ENCODE results near the gene ASXL1. TPM values are rescaled to one million over a fixed set of nuclear protein-coding genes. Genes with fewer than 3 reads are reported as not detected.

The ASXL1 gene
- total RNA-seq, 1 donor from 2014 or later: 65.6 TPM

DNA sequence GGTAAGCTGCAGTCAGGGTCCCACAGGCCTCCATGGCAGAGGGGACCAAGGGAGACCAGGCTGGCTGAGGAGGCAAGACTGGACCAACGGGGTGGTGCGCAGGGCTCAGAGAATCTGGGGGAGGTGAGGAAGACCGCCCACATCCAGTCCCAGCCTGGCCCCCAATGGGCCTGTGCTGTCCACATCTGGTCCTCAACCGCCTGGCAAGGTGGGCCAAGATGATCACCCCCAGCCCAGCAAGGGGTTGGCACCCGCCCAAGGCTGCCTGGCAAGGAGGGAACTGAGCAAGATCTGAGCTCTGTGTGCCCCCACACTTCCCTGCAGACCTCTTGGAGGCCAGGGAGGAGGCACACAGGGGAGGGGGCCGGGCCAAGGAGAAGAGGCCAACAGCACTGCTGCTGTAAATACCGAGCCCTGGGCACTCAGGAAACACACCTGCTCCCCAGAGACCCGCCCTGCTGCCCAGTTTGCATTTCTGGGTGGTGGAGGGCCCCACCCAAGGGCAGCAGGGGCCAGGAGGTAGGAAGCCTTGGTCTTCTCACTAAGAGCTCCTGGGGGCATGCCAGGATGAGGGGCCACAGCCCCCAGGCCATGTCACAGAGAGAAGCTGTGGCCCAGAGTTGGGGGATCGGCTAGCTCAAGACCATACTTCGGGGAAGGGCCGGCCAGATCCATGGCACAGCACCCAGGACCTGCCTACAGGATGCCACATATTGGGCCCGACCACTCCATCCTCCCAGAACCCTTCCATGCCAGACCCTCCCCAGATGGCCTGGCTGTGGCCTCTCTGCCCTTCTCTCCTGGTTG, 109.6 kb downstream of the ASXL1 start:
- DNase-seq: no peak

DNA sequence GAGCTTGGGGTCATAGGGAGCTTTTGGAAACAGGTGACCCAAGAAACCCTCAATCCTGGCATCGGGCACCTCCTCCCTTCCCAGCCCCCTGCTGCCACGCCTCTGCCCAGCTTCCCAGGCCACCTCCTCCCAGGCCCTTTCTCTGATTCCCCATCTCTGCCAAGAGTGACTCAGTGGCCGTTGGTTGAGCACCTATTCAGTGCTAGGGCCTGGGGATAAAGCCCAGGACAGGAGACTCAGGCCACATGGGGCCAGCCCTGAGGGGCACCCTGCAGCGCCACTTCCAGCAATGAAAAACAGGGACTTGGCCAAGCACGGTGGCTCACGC, 110.1 kb downstream of the ASXL1 start:
- no peak for DNase-seq

DNA sequence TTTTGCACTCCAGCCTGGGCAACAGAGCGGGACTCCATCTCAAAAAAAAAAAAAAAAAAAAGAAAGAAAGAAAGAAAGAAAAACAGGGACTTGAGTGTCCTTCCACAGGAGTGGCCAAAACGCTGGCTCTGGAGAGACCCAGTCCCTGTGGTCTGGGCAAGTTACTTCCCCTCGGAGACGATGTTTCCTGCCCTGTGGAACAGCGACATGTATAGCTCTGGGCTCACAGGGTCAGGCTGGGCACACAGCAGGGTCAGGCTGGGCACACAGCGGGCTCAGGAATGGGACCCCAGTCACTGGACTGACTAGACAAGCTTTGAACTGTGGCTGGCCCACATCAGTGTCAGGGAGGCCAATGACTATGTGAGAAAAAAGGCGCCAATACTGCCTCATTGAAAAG, 110.7 kb downstream of the ASXL1 start:
- DNase-seq: no peak

DNA sequence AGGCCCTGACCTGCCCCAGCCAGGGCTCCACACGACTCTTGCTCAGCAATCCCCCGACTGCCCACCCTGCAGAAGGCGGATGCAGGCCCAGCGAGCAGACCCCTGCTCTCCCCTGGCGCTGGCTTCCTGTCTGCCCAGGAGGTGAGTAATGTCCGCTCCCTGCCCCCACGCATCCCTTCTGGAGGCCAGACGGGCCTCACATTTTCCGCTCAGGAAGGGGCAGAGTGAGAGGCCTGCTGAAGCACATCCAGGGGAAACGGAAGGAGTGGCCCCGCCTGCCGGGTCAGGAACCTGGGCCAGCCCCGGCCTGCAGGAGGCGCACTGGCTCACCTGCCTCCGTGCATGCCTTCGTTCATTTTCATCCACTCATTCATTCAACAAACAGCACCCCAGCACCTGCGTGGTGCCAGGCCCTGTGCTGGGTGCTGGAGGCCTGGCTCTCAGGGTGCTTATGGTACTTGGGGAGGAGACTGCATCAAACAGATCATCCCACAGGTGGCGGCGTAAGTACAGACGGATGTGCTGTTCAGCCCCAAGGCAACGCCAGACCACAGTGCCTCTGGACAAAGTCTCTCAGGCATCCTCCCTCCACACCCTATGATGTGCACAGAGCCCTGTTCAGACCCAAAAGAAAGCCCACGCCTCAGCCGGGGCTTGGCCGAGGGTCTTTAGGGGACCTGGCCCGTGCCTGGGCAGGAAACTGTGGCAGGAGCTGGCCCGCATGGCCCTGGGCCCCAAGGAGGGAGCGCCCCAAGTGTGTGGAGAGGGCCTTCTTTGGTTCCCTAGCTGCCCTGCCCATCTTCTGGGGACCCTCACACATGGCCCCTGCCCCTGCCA, 112.1 kb downstream of the ASXL1 start:
- DNase-seq: peak; percentile 63

DNA sequence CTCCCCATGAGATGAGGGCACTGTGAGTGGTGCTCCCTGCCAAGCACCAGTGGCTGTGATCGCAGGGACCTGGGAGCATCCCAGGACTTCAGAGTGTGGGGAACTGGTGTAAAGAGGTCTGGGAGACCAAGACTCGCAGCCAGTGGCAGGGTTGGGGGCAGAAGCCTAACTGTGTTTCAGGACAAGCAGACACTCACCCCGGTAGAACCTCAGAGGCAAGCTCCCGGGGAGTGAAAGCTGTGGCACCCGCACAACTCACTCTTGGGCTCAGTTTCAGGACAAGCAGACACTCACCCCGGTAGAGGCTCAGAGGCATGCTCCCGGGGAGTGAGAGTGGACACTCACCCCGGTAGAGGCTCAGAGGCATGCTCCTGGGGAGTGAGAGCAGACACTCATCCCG, 112.8 kb downstream of the ASXL1 start:
- DNase-seq: no peak

DNA sequence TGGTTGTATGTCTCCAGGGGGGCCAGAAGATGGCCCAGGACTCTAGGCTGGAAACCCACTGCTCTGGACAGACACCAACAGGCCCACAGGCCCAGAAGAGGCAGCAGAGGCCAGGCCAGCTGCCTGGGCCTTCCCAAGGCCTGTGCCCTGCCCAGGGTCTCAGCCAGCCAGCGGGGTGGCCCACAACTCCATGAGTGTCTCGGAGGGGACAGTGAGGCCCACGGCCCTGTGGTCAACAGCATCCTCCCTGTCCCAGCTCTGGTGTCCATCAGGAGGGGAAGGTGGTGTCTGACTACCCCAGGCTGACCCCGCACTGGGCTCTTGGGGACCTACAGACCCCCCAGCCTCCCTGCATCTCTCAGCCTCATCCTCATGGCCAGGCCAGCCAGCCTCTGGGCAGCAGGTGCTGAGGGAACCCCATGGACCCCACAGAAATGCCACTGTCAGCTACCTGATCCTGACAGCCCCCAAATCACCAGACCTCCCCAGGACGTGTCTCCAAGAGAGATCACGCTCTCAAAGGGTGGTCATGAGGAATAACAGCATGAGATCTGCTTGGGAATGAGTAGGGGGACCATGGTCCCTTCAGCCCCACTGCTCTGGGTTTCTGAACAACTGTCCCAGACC, 114.6 kb downstream of the ASXL1 start:
- no peak for DNase-seq

DNA sequence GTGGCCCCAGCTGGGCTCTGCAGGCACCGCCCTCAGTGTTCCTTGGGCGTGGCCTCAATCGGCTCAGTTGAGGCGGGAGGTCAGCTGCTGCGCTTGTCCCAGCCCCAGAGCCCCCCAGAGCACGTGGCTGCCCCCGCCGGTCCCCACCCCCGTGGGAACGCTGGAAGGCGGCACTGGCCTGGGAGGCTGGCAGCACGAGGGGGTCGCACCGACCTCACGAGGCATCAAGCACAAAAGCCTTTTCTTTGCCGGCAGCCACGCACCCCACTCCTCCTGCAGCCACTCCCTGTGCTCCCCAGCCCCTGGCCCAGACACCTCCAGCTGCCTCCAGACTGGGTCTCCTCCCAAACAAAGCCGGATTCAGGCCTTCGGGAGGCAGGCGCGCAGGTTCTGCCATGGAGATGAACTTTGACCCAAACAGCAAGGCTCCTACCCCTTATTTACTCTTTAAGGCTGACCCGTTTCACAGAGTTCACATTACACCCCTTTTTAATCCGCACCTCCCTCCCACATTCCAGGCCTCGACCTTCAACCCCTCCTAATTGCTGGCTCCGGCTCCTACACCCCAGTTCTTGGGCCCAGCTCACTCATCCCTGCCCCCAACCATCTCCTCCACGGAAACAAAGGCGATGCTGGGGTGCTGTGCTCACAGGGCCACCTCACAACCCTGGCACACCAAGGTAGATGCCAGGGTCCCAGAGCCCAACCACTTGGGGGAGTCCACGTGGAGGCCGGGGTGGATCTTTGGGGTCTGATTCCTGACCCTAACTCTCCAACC, 115.3 kb downstream of the ASXL1 start:
- DNase-seq: no peak

DNA sequence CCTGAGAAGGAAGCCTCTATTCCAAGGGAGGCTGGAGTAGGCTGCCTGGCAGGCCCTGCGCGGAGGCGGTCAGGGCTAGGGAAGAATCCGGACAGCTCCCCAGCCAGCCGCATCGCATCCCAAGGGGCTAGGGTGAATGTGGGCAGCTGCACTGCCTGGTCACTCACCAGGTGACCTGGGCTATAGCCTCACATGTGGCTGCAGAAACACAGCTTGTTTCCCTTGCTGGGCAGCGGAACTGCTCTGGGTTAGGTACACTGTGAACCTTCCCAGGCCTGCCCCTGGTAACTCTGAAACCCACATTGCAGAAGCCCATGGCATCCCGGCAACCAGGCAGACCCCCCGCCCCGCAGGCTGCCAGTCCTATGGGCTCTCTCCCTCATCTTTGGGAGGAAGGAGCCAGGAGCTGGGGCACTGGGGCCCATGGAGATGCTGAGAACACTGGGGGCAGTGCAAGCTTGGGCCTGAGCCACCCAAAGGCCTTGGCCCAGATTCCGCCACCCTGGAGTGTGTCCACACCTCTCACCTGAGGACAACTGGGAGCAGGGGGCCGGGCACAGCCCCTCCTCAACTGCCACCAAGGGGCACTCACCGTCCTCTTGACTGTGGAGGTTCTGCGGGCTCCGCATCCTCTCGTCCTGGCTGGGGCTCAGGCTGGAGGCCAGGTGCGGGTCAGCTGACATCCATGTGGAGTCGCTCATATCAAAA, 116.0 kb downstream of the ASXL1 start:
- DNase-seq: no peak

DNA sequence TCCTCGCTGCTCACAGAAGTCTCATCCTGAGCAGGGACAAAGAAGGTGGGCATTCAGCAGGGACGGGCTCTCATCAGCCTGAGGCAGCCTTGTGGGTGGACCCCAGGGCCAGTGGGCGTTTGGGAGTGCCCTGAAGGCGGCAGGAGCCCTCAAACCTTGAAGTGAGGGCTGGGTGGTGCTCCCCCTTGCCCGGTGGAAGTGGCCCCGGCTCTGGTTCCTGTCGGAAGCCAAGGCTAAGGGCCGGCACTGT, 116.5 kb downstream of the ASXL1 start:
- no peak for DNase-seq

DNA sequence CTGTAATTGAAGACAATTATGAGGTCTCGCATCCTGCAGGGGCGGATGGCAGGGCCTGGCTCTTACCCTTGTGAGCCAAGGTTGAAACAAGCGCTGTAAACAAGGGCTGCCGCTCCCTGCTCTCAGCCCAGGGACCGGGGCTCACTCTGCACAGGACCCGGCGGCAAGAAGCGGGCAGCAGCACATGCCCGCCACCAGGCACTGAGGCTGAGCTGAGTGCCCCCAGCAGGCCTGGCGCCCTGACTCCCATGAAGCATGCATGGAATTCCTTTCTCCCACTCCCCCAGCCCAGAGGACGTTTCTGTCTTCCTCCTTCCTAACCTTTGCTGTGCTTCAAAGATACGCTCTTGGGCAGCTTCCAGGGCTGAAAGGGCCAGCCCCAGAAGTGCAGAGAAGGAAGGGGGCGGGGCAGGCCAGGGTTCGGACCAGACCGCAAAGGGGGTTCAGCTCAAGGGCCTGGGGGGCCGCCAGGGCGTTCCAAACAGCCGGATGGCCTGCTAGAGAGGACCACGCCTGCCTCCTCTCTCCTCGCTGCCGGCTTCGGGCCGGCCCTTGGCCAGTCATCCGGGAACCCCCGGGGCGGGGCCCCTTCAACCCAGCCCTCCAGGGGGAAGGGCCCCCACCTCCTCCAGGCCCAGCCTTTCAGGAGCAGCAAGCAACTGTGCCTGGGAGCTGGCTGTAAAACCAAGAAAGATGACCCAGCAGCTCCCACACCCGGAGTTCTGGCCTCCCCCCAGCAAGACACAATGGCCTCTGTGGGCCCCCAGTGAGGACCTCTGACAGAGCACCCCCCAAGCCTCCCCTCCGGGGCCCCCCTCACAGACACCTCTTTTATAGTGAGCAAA, 117.1 kb downstream of the ASXL1 start:
- peak; percentile 96 for DNase-seq

DNA sequence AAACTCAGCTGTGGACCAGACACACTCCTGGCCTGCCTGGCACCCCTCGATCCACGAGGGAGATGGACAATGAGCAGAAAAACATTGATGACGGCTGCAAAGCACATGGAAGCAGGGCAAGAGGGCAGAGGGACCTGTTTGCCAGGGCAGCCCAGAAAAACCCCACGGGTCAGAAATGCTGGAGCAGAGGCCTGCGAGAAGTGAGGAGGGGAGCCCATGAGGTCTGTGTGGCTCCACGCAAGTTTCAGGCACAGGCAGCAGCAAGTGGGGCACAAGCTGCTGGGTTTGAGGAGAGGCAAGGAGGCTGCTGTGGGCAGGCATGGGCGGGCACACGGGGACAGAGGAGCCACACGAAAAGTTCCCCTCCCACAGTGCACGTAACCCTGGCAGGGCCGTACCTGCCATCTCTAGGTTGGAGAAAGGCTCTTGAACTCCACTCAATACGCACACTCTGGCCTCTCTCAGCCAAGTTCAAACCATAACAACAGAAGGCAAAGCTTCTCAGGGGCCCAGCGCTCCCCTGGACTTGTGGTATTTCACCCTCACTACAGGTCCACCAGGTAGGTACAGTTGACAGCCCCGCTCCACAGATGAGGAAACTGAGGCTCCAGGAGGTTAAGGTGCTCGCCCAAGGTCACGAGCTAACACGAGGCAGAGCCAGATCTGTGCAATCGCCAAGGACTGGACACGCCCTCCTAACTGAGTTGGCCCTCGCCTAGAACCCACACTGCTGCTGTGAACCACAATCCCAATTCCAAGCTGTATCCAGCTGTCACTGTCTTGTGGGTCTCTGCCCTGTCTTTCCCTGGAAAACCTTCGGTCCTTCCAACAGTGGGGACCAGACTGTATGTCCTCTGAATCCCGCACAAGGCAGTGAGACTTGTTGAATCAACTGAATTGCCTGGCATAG, 118.8 kb downstream of the ASXL1 start:
- DNase-seq: peak; percentile 76

DNA sequence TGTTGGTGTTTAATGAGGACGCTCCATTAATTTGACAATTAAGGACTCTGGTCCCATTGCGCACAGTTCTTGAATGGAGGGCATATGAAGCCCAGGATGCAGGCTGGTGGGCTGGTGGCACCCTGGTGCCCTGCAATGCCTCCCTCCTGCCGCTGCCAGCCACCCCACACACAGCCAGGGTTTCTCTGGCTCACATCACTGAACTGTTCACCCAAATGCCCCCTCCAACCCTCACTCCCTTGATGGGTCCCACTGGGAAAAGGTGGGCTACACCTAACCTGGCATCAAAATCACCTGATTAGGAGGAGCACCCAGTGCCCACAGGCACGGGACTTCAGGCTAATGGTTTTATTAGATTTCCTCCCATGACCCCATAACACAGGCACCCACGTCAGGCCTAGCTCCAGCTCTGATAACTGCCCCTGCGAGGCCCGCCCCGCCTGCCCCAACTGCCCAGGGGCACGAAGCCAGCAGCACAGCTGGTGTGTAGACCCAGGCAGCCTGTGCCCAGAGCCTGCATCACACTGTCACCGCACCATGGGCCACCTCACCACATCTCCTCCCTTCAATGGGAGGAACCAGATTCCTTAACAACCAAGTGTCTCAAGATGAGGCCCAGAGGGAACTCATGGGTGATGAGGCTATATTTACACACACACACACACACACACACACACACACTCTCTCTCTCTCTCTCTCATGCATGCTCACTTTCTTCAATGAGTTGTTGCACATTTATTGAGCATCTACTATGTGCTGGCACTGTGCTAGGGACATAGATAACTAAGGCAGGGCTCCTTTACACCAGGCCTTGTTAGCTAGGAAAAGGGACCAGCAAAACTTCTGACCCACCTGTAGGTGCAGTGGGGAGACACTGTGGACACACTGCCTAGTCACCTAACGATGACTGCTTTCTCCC, 119.7 kb downstream of the ASXL1 start:
- no peak for DNase-seq

DNA sequence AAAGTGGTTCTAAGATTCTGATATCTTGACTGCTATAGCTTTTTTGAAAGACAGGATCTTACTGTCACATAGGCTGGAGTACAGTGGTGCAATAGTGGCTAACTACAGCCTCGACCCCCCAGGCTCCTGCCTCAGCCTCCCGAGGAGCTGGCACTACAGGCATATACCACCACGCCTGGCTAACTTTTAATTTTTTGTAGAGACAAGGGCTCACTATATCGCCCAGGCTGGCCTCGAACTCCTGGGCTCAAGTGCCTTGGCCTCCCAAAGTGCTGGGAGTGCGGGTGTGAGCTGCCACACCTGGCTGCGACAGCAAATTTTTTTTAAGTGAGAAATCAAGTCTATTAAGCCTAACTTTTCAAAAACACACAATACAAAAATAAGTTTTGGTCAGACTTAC, 120.4 kb downstream of the ASXL1 start:
- no peak for DNase-seq

DNA sequence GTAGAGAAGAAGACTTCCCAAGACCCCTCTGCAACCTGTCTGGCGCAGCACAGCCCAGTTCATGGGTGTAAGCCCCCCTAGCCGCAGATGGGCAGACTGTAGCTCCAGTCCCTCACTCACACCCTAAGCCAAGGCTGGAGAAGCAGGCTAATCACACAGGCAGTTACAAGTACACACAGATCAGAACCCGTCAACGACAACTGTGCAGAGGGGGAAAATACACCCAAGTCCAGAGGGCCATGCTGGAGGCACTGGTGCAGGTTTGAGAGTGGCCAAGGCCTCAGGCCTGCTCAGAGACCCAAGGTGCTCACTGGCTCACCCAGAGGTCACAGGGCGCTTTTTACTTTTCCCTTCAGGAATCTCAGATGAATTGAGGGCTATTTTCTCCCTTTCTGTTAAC, 120.9 kb downstream of the ASXL1 start:
- no peak for DNase-seq

DNA sequence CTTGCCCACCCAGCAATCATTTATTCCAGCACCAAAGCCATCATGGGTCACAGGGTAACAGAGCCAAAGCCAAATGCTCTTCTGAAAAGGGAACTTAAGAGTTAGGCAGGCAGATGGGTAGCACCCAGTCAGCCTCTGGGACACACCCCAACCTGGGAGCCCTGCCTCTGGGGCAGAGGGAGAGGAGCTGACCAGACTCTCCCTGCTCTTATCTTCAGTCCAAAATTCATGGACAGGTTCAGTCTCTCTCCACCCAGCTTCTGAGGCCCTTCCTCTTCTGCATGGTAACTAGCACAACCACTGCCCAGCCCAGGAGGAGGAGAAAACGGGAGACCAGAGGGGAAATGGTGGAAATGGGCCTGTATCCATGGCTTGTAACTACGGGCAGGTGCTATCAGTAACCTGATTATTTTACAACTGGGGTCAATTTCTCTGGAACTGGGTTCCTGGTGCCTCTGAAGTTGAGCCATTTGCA, 121.6 kb downstream of the ASXL1 start:
- DNase-seq: no peak

DNA sequence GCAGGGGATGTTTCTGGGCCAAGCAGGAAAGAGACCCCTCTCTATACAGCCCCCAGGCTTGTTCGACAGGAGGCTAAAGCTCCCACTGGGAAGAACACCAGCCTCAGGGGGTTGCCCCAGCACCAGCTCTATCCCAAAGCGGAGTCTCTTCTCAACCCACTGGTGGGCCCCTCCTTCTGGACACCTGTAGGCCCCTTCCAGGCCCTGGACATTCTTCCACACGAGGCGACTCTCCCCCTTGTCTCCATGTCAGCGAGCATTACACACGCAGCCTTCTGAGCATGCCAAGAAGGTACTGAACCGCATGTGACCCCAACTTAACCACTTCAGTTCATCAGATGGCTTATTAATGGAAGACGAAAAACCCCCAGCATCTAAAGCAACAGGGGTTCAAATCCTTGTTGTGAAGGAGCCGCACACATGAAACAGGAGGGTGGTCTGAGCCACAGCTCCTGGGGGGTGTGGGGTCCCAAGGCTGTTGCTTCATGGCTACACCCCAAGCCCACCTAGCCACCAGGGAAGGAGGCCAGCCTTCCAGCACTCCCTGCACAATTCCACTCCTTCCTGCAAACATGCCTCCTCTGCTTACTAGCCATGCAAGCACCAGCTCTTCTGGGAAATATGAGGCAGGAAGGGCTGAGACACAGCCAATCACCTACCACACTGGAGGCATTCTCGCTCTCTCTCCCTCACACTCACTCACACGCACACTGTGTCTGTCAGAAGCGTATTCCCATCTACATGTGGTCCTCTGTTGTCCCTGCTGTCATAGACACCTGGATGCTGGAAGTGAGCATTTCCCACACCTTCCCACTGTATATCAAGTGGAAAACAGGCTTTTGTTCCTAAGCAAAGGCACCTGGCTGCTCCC, 122.5 kb downstream of the ASXL1 start:
- DNase-seq: no peak

DNA sequence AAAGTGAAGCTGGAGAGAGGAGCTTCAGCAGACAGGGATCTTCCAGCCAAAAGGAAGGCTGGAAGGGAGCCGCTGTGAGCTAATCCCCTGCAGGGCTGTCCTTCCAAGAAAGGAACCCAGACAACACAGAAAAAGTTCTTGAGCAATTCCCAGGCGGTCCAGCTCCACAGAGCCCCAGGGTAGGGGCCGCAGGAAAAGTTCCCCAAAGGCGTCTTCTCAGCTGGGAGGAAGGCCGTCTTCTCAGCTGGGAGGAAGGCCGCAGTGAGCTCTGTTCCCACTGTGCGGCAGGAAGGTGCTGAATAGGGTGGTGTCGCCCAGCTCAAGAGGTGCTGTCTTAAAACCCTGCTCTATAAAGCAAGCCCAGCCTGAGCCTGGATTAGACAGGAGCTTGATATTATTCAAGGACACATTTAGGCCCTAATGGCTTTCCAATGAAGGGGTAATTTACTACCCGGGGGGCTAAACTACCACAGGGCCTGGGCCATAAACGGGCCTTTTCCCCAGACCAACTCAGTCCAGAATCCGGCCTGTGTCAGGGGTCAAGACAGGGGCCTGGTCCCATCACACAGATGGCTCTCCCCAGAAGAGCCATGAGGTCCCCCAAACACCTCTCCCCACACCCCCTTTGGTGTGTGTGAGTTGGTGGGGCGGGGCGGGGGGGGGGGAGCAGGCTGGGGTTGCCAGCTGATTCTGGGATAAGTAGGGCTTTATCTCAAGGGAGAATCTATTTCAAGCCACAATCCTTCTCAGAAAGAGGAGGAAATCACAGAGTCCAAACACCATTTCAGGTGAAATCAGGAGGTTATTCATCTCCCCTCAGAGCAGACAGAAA, 123.4 kb downstream of the ASXL1 start:
- DNase-seq: no peak

Data from tongue (tissue), 2 donors.